ENCODE results near the gene GMDS.

GMDS gene

DNA sequence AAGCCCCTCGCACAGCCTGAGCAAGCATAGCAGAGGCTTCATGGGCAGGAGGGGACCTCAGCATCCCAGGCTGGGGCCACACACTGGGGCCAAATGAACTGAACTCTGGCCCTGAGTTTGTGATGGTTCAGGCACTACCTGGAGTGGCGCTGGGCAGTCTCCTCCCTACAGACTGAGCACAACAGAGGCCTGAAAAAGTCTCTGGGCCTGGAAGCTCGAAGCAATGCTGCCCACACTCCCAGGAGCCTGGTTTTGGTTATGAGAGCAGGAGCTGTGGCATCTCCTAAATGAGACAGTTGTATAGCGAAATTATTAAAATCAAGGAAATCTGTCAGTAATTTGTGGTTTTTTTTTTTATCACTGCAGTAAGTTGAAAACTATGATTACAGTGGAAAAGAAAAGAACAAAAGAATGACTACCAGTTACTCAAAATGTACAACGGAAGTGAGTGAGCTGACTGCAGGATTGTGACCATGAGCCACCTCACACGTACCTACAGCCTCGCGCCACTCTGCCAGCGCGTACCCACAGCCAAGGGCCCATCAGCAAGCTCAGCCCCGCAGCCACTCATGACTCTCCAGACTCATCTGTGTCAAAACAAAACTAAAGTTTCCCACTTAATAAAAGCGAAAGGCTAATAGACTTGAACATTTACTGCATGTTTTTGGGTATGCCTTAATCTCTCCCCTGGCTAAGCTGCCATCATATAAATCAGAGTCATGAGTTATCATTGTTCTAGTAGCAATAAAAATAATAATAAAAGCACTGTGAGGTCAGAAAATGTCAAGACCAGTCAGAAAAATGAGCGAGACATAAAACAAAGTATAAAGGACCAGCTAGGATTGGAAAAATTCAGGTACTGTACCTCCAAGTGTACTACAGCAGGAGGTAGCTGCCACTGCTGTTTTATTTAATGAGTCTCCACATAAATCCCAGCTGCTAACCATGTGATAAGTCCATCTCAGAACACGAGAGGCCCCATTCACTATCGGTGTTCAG, 458.7 kb downstream of the GMDS start:
- no peaks in the 10 kb centered on the region for H3K79me2 ChIP-seq (ENCODE audit: low read length)
- H2AFZ ChIP-seq (ENCODE audit: low read length): no peak overlapping the region
- H3K36me3 ChIP-seq (replicated peaks; ENCODE audit: insufficient read depth, low read length): no peaks in the 10 kb centered on the region
- TF ChIP-seq EZH2 (optimal IDR thresholded peaks at IDR 0.05; ENCODE audit: low read depth, low read length): no peak
- TF ChIP-seq, protein P1, sequence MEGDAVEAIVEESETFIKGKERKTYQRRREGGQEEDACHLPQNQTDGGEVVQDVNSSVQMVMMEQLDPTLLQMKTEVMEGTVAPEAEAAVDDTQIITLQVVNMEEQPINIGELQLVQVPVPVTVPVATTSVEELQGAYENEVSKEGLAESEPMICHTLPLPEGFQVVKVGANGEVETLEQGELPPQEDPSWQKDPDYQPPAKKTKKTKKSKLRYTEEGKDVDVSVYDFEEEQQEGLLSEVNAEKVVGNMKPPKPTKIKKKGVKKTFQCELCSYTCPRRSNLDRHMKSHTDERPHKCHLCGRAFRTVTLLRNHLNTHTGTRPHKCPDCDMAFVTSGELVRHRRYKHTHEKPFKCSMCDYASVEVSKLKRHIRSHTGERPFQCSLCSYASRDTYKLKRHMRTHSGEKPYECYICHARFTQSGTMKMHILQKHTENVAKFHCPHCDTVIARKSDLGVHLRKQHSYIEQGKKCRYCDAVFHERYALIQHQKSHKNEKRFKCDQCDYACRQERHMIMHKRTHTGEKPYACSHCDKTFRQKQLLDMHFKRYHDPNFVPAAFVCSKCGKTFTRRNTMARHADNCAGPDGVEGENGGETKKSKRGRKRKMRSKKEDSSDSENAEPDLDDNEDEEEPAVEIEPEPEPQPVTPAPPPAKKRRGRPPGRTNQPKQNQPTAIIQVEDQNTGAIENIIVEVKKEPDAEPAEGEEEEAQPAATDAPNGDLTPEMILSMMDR (IDR thresholded peaks at IDR 0.05; ENCODE audit: low read length): no peak
- no peak for TF ChIP-seq EZH2phosphoT487 (IDR thresholded peaks at IDR 0.05; ENCODE audit: low read length)
- H3K4me1 ChIP-seq (ENCODE audit: low read length): no peaks in the 10 kb centered on the region
- no peaks in the 10 kb centered on the region for H4K20me1 ChIP-seq (ENCODE audit: insufficient read depth, low read length)
- no peaks in the 10 kb centered on the region for H3K27me3 ChIP-seq (replicated peaks; ENCODE audit: insufficient read depth, low read length)
- H3K4me3 ChIP-seq (ENCODE audit: low read length): no peak overlapping the region
- no peak for DNase-seq
- no peaks in the 10 kb centered on the region for H3K9me2 ChIP-seq (replicated peaks; ENCODE audit: insufficient read depth, low read length)
- no peaks in the 10 kb centered on the region for H3K9me3 ChIP-seq (replicated peaks; ENCODE audit: insufficient read depth, low read length)
- no peaks in the 10 kb centered on the region for H3F3A ChIP-seq (ENCODE audit: insufficient read depth, low read length)
- H3K27ac ChIP-seq (ENCODE audit: low read length): no peak overlapping the region
- H3K4me2 ChIP-seq (ENCODE audit: low read depth, low read length): no peak overlapping the region
- H3K9ac ChIP-seq (ENCODE audit: low read length): no peak overlapping the region

DNA sequence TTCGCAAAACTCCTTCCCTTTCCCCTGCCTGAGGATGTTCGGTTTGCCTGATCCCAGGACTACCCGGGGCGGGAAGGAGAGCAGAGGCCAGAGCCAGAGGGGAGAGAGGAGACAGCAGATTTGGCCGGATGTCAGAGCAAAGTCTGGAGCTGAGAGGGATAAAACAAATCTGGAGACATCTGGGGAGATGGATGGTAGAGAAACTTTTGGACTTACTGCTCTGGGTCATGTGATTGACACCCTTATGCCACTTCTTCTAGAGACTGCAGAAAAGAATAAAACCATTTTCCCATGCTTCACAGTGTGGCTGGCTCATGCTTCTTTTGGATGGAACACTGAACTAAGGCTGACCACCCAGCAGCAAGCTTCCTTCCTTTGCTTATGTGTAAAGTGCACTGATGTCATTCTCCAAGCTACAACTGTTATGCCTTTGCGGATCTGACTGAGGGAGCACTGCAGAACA, 461.0 kb downstream of the GMDS start:
- H3K4me1 ChIP-seq (ENCODE audit: low read length): no peaks in the 10 kb centered on the region
- H3F3A ChIP-seq (ENCODE audit: insufficient read depth, low read length): no peaks in the 10 kb centered on the region
- TF ChIP-seq, protein P1 (IDR thresholded peaks at IDR 0.05; ENCODE audit: low read length): no peak
- TF ChIP-seq EZH2 (optimal IDR thresholded peaks at IDR 0.05; ENCODE audit: low read depth, low read length): no peak
- no peak for TF ChIP-seq EZH2phosphoT487 (IDR thresholded peaks at IDR 0.05; ENCODE audit: low read length)
- no peak for DNase-seq
- no peaks in the 10 kb centered on the region for H3K36me3 ChIP-seq (replicated peaks; ENCODE audit: insufficient read depth, low read length)
- H3K27ac ChIP-seq (ENCODE audit: low read length): no peak overlapping the region
- H3K79me2 ChIP-seq (ENCODE audit: low read length): no peaks in the 10 kb centered on the region
- H3K9ac ChIP-seq (ENCODE audit: low read length): no peak overlapping the region
- no peaks in the 10 kb centered on the region for H3K27me3 ChIP-seq (replicated peaks; ENCODE audit: insufficient read depth, low read length)
- no peak overlapping the region for H3K4me2 ChIP-seq (ENCODE audit: low read depth, low read length)
- H3K9me2 ChIP-seq (replicated peaks; ENCODE audit: insufficient read depth, low read length): no peaks in the 10 kb centered on the region
- no peaks in the 10 kb centered on the region for H4K20me1 ChIP-seq (ENCODE audit: insufficient read depth, low read length)
- no peak overlapping the region for H3K4me3 ChIP-seq (ENCODE audit: low read length)
- H2AFZ ChIP-seq (ENCODE audit: low read length): no peak overlapping the region
- H3K9me3 ChIP-seq (replicated peaks; ENCODE audit: insufficient read depth, low read length): no peaks in the 10 kb centered on the region

DNA sequence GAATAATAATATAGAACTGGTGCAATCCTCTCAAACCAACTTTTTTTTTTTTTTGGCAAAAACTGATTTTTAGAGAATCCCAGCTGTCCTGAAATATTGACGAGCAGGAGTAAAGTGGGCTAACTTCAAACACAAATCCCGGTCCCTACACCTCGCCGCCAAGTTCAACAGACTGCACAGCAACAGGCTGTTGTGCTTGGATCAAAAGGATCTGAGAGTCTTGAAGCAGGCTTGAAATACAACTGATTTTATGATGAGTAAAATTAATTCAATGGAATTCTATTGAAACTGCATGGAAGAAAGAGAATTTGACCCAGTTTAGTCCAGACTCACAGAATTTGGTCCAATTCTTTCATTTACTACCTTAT, 463.6 kb downstream of the GMDS start:
- H3K4me1 ChIP-seq (ENCODE audit: low read length): no peaks in the 10 kb centered on the region
- no peak for DNase-seq
- H3K4me3 ChIP-seq (ENCODE audit: low read length): no peak overlapping the region
- no peaks in the 10 kb centered on the region for H3K79me2 ChIP-seq (ENCODE audit: low read length)
- H3K4me2 ChIP-seq (ENCODE audit: low read depth, low read length): no peak overlapping the region
- no peaks in the 10 kb centered on the region for H3K9me2 ChIP-seq (replicated peaks; ENCODE audit: insufficient read depth, low read length)
- H4K20me1 ChIP-seq (ENCODE audit: insufficient read depth, low read length): no peaks in the 10 kb centered on the region
- no peak overlapping the region for H3K9ac ChIP-seq (ENCODE audit: low read length)
- H3K36me3 ChIP-seq (replicated peaks; ENCODE audit: insufficient read depth, low read length): no peaks in the 10 kb centered on the region
- no peak overlapping the region for H2AFZ ChIP-seq (ENCODE audit: low read length)
- no peak for TF ChIP-seq EZH2phosphoT487 (IDR thresholded peaks at IDR 0.05; ENCODE audit: low read length)
- no peaks in the 10 kb centered on the region for H3F3A ChIP-seq (ENCODE audit: insufficient read depth, low read length)
- no peak overlapping the region for H3K27ac ChIP-seq (ENCODE audit: low read length)
- H3K27me3 ChIP-seq (replicated peaks; ENCODE audit: insufficient read depth, low read length): no peaks in the 10 kb centered on the region
- H3K9me3 ChIP-seq (replicated peaks; ENCODE audit: insufficient read depth, low read length): no peaks in the 10 kb centered on the region
